ENCODE measurements around the gene ALKBH8. TPM values are rescaled to one million over a fixed set of nuclear protein-coding genes. Genes with fewer than 3 reads are reported as not detected.

ALKBH8 gene
- total and polyA plus RNA-seq, 2 of the 4 experiments (the other 2 are of a cell fraction): 3.0 to 6.6 TPM

- no peak for ATAC-seq (ENCODE audit: low read depth)
- TF ChIP-seq CHD1 (IDR thresholded peaks at IDR 0.05; ENCODE audit: low read depth, low read length) (no peak), BHLHE40 (IDR thresholded peaks at IDR 0.05; ENCODE audit: low read depth, low read length) (no peak), RAD21 (IDR thresholded peaks at IDR 0.05; ENCODE audit: low read length) (no peak), USF2 (IDR thresholded peaks at IDR 0.05; ENCODE audit: low read depth, low read length) (no peak), ELK1 (IDR thresholded peaks at IDR 0.05; ENCODE audit: borderline replicate concordance, low read depth, low read length) (no peak), RCOR1 (IDR thresholded peaks at IDR 0.05; ENCODE audit: insufficient replicate concordance, low read length) (no peak), POLR2A (IDR thresholded peaks at IDR 0.05; ENCODE audit: low read depth, low read length) (no peak), CTCF (conservative IDR thresholded peaks at IDR 0.05; ENCODE audit: low read depth, low read length) (no peak), MAFK (IDR thresholded peaks at IDR 0.05; ENCODE audit: low read depth, low read length) (no peak), RFX5 (IDR thresholded peaks at IDR 0.05; ENCODE audit: low read depth, low read length) (no peak)
- dilution Hi-C loops (cut with HindIII; ENCODE audit: low sequenced_read_pairs, unreplicated experiment): no loop called here
Measured at GRCh38 chr11:107577346-107577711, 11.8 kb upstream of the ALKBH8 start.

More at GRCh38 chr11:107577346-107577711, 11.8 kb upstream of the ALKBH8 start:
- Histone ChIP-seq H2AK5ac (ENCODE audit: low read depth, low read length) (no peak overlapping the region), H4K5ac (ENCODE audit: low read depth, low read length) (no peak overlapping the region), H3K27me3 (ENCODE audit: control insufficient read depth, insufficient read depth, low read length) (no peaks in the 10 kb centered on the region), H2AFZ (replicated peaks; ENCODE audit: low read length, poor library complexity) (no peak overlapping the region), H3K9ac (ENCODE audit: low read depth, low read length) (no peak overlapping the region), H3K23ac (ENCODE audit: low read depth, low read length) (no peak overlapping the region), H3K4me2 (ENCODE audit: low read depth, low read length) (no peak overlapping the region), H4K20me1 (ENCODE audit: insufficient read depth, low read length) (no peaks in the 10 kb centered on the region), H3K56ac (ENCODE audit: extremely low read depth, insufficient read depth, low read length) (no peak overlapping the region), H3K4ac (ENCODE audit: low read depth, low read length) (no peak overlapping the region), H2AK9ac (replicated peaks; ENCODE audit: low read depth, low read length, poor library complexity) (no peak overlapping the region), H3K9me3 (ENCODE audit: control insufficient read depth, insufficient read depth, low read length) (no peaks in the 10 kb centered on the region), H2BK20ac (ENCODE audit: low read depth, low read length) (no peak overlapping the region), H3K27ac (ENCODE audit: insufficient read depth, low read length) (no peak overlapping the region), H3K36me3 (ENCODE audit: control insufficient read depth, insufficient read depth, low read length) (no peaks in the 10 kb centered on the region), H3K9me1 (ENCODE audit: insufficient read depth, low read length) (no peaks in the 10 kb centered on the region), H2BK5ac (ENCODE audit: low read depth, low read length, poor library complexity, severe bottlenecking) (no peak overlapping the region), H3K14ac (replicated peaks; ENCODE audit: low read depth, low read length) (no peak overlapping the region), H2BK120ac (ENCODE audit: low read depth, low read length) (no peak overlapping the region), H4K91ac (ENCODE audit: insufficient read depth, low read depth, low read length) (no peak overlapping the region), H3K4me1 (ENCODE audit: control insufficient read depth, insufficient read depth, low read length) (no peaks in the 10 kb centered on the region), H3K18ac (ENCODE audit: low read depth, low read length) (no peak overlapping the region), H2BK15ac (ENCODE audit: low read depth, low read length) (no peak overlapping the region), H3K79me1 (ENCODE audit: low read depth in 1 of 2, low read length in 2 of 2) (no peaks in the 10 kb centered on the region), H3K4me3 (ENCODE audit: insufficient read depth, low read depth, low read length) (no peak overlapping the region), H4K8ac (ENCODE audit: low read depth in 2 of 2, low read length in 2 of 2) (no peak overlapping the region)
- no peak for DNase-seq
- intact Hi-C loops (cut with micrococcal nuclease): loop anchor here (2.0 kb wide), 1 partner anchor 29 kb away; no protein-coding TSS in a partner anchor
- POLR2A ChIA-PET (ENCODE audit: unreplicated experiment): no interaction called here
- BruUV-seq (replicated peaks): no TSS peak
- CTCF ChIA-PET: no interaction called here
- no CpG with 5 or more reads among the region's 6 CpGs for WGBS, 2 experiments (ENCODE audit: extremely low coverage in 2 of 2, insufficient read length in 1 of 2)
- in situ Hi-C loops (cut with MboI; ENCODE audit: low sequenced_read_pairs): loop anchor here (10.0 to 25.0 kb wide), 2 partner anchors 197 to 1085 kb away; partner anchors contain the start of gene DDX10
